SW480 (cell line): ENCODE measurements around the gene DACT1.
A peak's percentile ranks its signal among the peaks of the same experiment; 100 is the strongest.

Experiments used
- DNase-seq: peaks from one replicate; pipeline ENCODE4 v3.0.0-alpha.2; 2016; ENCODE audit warnings: low spot score

DACT1 gene

GRCh38 chr14:58635091-58635830, 2.5 kb upstream of the DACT1 start:
- no peak for DNase-seq

- DNase-seq: no peak
Observed at GRCh38 chr14:58636129-58636528, 1.6 kb upstream of the DACT1 start.

- DNase-seq: no peak
Observed at GRCh38 chr14:58637040-58637390, 747 bp upstream of the DACT1 start.

- peak; percentile 16 for DNase-seq
Observed at GRCh38 chr14:58638231-58639197, 752 bp downstream of the DACT1 start.

GRCh38 chr14:58639198-58639565, 1.4 kb downstream of the DACT1 start:
- DNase-seq: no peak

- DNase-seq: peak; percentile 48
Observed at GRCh38 chr14:58639842-58640484, 2.2 kb downstream of the DACT1 start.

- no peak for DNase-seq
Observed at GRCh38 chr14:58640959-58641358, 3.2 kb downstream of the DACT1 start.

GRCh38 chr14:58641509-58641908, 3.7 kb downstream of the DACT1 start:
- no peak for DNase-seq

GRCh38 chr14:58643366-58643765, 5.6 kb downstream of the DACT1 start:
- no peak for DNase-seq

- DNase-seq: no peak
Observed at GRCh38 chr14:58645641-58646040, 7.9 kb downstream of the DACT1 start.

GRCh38 chr14:58646479-58646878, 8.7 kb downstream of the DACT1 start:
- no peak for DNase-seq

GRCh38 chr14:58647777-58648176, 10.0 kb downstream of the DACT1 start:
- DNase-seq: no peak

GRCh38 chr14:58650857-58651256, 13.1 kb downstream of the DACT1 start:
- DNase-seq: no peak

GRCh38 chr14:58656671-58657411, 19.1 kb downstream of the DACT1 start:
- no peak for DNase-seq

GRCh38 chr14:58659061-58659460, 21.3 kb downstream of the DACT1 start:
- no peak for DNase-seq

- DNase-seq: no peak
Observed at GRCh38 chr14:58659846-58660245, 22.1 kb downstream of the DACT1 start.

GRCh38 chr14:58660407-58660806, 22.6 kb downstream of the DACT1 start:
- DNase-seq: no peak

GRCh38 chr14:58662018-58662417, 24.3 kb downstream of the DACT1 start:
- DNase-seq: no peak

GRCh38 chr14:58662759-58663158, 25.0 kb downstream of the DACT1 start:
- DNase-seq: no peak

GRCh38 chr14:58663494-58664111, 25.8 kb downstream of the DACT1 start:
- no peak for DNase-seq

- DNase-seq: no peak
Observed at GRCh38 chr14:58665773-58666500, 28.2 kb downstream of the DACT1 start.
